Astrocyte (in vitro differentiated cells and primary cell): ENCODE data around the gene PTOV1. TPM values are rescaled to one million over a fixed set of nuclear protein-coding genes. Genes with fewer than 3 reads are reported as not detected.

ENCODE experiments used
- DNase-seq: peaks from one replicate; pipeline ENCODE4 v3.0.0-alpha.2; 2010; ENCODE audit warnings: low read depth
- FAIRE-seq: peaks from 2 replicates; lab custom pipeline; 2011; peaks lifted over from hg19 to GRCh38; lab: Jason Lieb, UNC
- H2AFZ ChIP-seq: 2 replicates; pipeline ENCODE4 v1.6.0; 2012; ENCODE audit warnings: low read depth, low read length, inconsistent platforms
- H3K27ac ChIP-seq: 2 replicates; pipeline ENCODE4 v1.5.1; 2011; ENCODE audit warnings: low read depth, low read length, inconsistent platforms
- H3K27me3 ChIP-seq: 2 replicates; pipeline ENCODE4 v1.6.0; 2011; ENCODE audit warnings: low read length, inconsistent platforms; ENCODE audit not compliant: insufficient read depth
- H3K36me3 ChIP-seq: 2 replicates; pipeline ENCODE4 v1.5.1; 2011; ENCODE audit warnings: low read length, inconsistent platforms; ENCODE audit not compliant: insufficient read depth
- H3K4me1 ChIP-seq: 2 replicates; pipeline ENCODE4 v1.5.1; 2011; ENCODE audit warnings: low read length, inconsistent platforms; ENCODE audit not compliant: insufficient read depth
- H3K4me2 ChIP-seq: 2 replicates; pipeline ENCODE4 v1.6.0; 2012; ENCODE audit warnings: low read length, inconsistent platforms
- H3K4me3 ChIP-seq: 2 replicates; pipeline ENCODE4 v1.5.1; 2011; ENCODE audit warnings: low read depth, mild to moderate bottlenecking, low read length, inconsistent platforms; ENCODE audit not compliant: insufficient read depth
- H3K79me2 ChIP-seq: 2 replicates; pipeline ENCODE4 v1.6.0; 2012; ENCODE audit warnings: mild to moderate bottlenecking, low read length, inconsistent platforms; ENCODE audit not compliant: insufficient read depth
- H3K9ac ChIP-seq: 2 replicates; pipeline ENCODE4 v1.6.0; 2012; ENCODE audit warnings: mild to moderate bottlenecking, low read length, inconsistent platforms
- H3K9me3 ChIP-seq: 2 replicates; pipeline ENCODE4 v1.5.1; 2012; ENCODE audit warnings: low read depth, mild to moderate bottlenecking, low read length, inconsistent platforms; ENCODE audit not compliant: insufficient read depth
- H4K20me1 ChIP-seq: 2 replicates; pipeline ENCODE4 v1.6.0; 2012; ENCODE audit warnings: low read length, inconsistent platforms; ENCODE audit not compliant: insufficient read depth
- H3K27ac Mint-ChIP-seq: one replicate; pipeline ENCODE4 v1.8.0; 2021; ENCODE audit warnings: mild to moderate bottlenecking, mixed read lengths; ENCODE audit not compliant: unreplicated experiment
- H3K27me3 Mint-ChIP-seq: one replicate; pipeline ENCODE4 v1.8.0; 2021; ENCODE audit warnings: low read depth, mixed read lengths; ENCODE audit not compliant: unreplicated experiment
- H3K36me3 Mint-ChIP-seq: one replicate; pipeline ENCODE4 v1.8.0; 2021; ENCODE audit warnings: low read depth, mixed read lengths; ENCODE audit not compliant: unreplicated experiment
- H3K4me1 Mint-ChIP-seq: one replicate; pipeline ENCODE4 v1.8.0; 2021; ENCODE audit warnings: low read depth, mixed read lengths; ENCODE audit not compliant: unreplicated experiment
- H3K4me3 Mint-ChIP-seq: one replicate; pipeline ENCODE4 v1.8.0; 2021; ENCODE audit warnings: mild to moderate bottlenecking, moderate library complexity, mixed read lengths; ENCODE audit not compliant: unreplicated experiment
- H3K9me3 Mint-ChIP-seq: one replicate; pipeline ENCODE4 v1.8.0; 2021; ENCODE audit warnings: mild to moderate bottlenecking, mixed read lengths; ENCODE audit not compliant: unreplicated experiment
- EZH2 ChIP-seq: IDR thresholded peaks from 2 replicates; pipeline ENCODE4 v1.6.1; 2012; ENCODE audit warnings: mild to moderate bottlenecking, low read length, inconsistent platforms; ENCODE audit not compliant: insufficient read depth
- total RNA-seq: library from RNA; stranded (reverse); gene quantifications from 2 replicates; pipeline ENCODE4 v1.2.1, GENCODE V29; 2021
- TF ChIP-seq, protein P1 (sequence below): IDR thresholded peaks from 2 replicates; pipeline ENCODE4 v1.5.1; 2011; ENCODE audit warnings: low read depth, mild to moderate bottlenecking, inconsistent platforms, low read length, moderate library complexity; ENCODE audit not compliant: insufficient read depth

Gene PTOV1
- total RNA-seq, 1 donor from 2014 or later: 162 TPM

DNA sequence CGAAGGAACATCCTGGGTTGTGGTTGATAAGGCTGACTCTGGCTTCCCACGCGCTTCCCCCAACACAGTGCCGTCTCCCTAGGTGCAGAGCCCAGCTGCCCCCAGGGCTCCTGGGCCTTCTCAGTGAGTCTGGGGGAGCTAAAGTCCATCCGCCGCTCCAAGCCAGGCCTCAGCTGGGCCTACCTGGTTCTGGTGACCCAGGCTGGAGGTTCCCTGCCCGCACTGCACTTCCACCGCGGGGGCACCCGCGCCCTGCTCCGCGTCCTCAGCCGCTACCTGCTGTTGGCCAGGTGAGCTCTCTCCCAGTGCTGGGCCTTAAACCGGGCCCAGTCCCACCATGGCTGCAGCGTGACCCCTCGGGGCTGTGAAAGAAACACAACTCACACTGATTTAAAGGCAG, 30.2 kb downstream of the PTOV1 start:
- peaks cover 7% of the 10 kb centered on the region for H3K4me1 ChIP-seq
- Mint-ChIP-seq H3K4me3 (no peak overlapping the region), H3K4me1 (no peaks in the 10 kb centered on the region), H3K27ac (no peak overlapping the region), H3K27me3 (no peaks in the 10 kb centered on the region), H3K36me3 (peaks cover 24% of the 10 kb centered on the region), H3K9me3 (no peaks in the 10 kb centered on the region)
- H3K27me3 ChIP-seq: no peaks in the 10 kb centered on the region
- TF ChIP-seq, protein P1, sequence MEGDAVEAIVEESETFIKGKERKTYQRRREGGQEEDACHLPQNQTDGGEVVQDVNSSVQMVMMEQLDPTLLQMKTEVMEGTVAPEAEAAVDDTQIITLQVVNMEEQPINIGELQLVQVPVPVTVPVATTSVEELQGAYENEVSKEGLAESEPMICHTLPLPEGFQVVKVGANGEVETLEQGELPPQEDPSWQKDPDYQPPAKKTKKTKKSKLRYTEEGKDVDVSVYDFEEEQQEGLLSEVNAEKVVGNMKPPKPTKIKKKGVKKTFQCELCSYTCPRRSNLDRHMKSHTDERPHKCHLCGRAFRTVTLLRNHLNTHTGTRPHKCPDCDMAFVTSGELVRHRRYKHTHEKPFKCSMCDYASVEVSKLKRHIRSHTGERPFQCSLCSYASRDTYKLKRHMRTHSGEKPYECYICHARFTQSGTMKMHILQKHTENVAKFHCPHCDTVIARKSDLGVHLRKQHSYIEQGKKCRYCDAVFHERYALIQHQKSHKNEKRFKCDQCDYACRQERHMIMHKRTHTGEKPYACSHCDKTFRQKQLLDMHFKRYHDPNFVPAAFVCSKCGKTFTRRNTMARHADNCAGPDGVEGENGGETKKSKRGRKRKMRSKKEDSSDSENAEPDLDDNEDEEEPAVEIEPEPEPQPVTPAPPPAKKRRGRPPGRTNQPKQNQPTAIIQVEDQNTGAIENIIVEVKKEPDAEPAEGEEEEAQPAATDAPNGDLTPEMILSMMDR: no peak
- TF ChIP-seq EZH2: no peak
- no peak overlapping the region for H3K27ac ChIP-seq
- H3K9me3 ChIP-seq: peaks cover 6% of the 10 kb centered on the region
- H3K4me3 ChIP-seq: no peak overlapping the region
- peaks cover 9% of the 10 kb centered on the region for H3K36me3 ChIP-seq
- H2AFZ ChIP-seq: no peak overlapping the region
- no peak overlapping the region for H3K9ac ChIP-seq
- H3K4me2 ChIP-seq: no peak overlapping the region
- H3K79me2 ChIP-seq: peaks cover 15% of the 10 kb centered on the region
- no peak for FAIRE-seq
- H4K20me1 ChIP-seq: peaks cover 5% of the 10 kb centered on the region
- no peak for DNase-seq

GRCh38 chr19:49881672-49882394, 30.9 kb downstream of the PTOV1 start:
- Histone ChIP-seq H3K79me2 (peaks cover 13% of the 10 kb centered on the region), H4K20me1 (peaks cover 5% of the 10 kb centered on the region), H3K27me3 (no peaks in the 10 kb centered on the region), H3K4me3 (no peak overlapping the region), H3K27ac (no peak overlapping the region), H3K36me3 (peaks cover 9% of the 10 kb centered on the region), H2AFZ (no peak overlapping the region), H3K4me1 (peaks cover 7% of the 10 kb centered on the region), H3K9me3 (peaks cover 6% of the 10 kb centered on the region), H3K9ac (no peak overlapping the region), H3K4me2 (no peak overlapping the region)
- Mint-ChIP-seq H3K4me3 (no peak overlapping the region), H3K27ac (no peak overlapping the region), H3K9me3 (no peaks in the 10 kb centered on the region), H3K27me3 (no peaks in the 10 kb centered on the region), H3K36me3 (peaks cover 24% of the 10 kb centered on the region), H3K4me1 (no peaks in the 10 kb centered on the region)
- no peak for FAIRE-seq
- no peak for TF ChIP-seq EZH2
- TF ChIP-seq, protein P1: no peak
- DNase-seq: no peak

DNA sequence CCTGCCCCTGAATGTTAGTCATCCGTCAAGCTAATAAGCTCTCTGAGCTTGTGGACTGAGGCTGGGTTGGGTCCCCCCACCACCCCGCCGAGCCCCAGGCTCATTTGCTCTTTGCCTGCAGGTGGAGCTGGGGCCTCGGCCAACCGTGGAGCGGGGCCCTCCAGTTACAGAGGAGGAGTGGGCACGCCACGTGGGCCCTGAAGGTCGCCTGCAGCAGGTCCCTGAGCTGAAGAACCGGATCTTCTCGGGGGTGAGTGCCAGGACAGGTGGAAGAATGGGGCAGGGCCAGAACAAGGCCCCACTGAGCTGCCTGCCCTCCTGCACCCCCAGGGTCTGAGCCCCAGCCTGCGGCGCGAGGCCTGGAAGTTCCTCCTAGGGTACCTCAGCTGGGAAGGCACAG, 31.7 kb downstream of the PTOV1 start:
- Histone ChIP-seq H3K9me3 (peaks cover 6% of the 10 kb centered on the region), H3K27me3 (no peaks in the 10 kb centered on the region), H3K79me2 (peaks cover 13% of the 10 kb centered on the region), H3K36me3 (peaks cover 9% of the 10 kb centered on the region), H2AFZ (no peak overlapping the region), H3K4me3 (no peak overlapping the region), H3K9ac (no peak overlapping the region), H3K4me1 (peaks cover 7% of the 10 kb centered on the region), H3K4me2 (no peak overlapping the region), H4K20me1 (peaks cover 5% of the 10 kb centered on the region), H3K27ac (no peak overlapping the region)
- Mint-ChIP-seq H3K27ac (no peak overlapping the region), H3K4me1 (no peaks in the 10 kb centered on the region), H3K27me3 (no peaks in the 10 kb centered on the region), H3K4me3 (no peak overlapping the region), H3K9me3 (no peaks in the 10 kb centered on the region), H3K36me3 (peaks cover 24% of the 10 kb centered on the region)
- no peak for DNase-seq
- TF ChIP-seq EZH2: no peak
- TF ChIP-seq, protein P1: no peak
- FAIRE-seq: no peak
